Measurements from ENCODE around the gene DRICH1. TPM values are rescaled to one million over a fixed set of nuclear protein-coding genes. Genes with fewer than 3 reads are reported as not detected.
A peak's percentile ranks its signal among the peaks of the same experiment; 100 is the strongest.
"Not testable (repeated sequence)": the region's sequence is repeated elsewhere in the genome, so short reads cannot be mapped to it uniquely, and the experiment has no call there.

DRICH1 gene
- polyA plus RNA-seq, 2 of the 4 experiments (the other 2 are of a cell fraction): 0.58 to 0.85 TPM

DNA sequence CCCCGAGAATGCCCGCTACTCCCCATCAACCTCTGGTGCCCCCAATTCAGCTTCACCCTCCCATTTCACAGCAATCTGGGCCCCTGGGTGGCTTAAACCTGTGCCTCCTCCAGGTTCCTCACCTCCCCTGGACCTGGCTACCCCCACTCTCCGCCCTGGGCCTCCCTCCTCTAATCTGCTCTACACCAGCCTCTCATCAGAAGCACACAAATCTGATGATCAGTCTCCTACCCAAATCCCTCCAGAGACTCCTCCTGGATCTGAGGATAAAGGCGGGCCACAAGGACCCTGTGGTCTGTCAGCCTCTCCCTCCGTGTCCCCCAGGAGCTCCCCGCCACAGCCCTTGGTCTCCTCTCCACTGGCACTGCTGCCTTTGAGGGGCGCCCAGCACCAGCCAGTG, 28.9 kb downstream of the DRICH1 start:
- ATAC-seq: no peak
- CTCF ChIA-PET: interaction anchor here (0.6 kb wide), 1 partner anchor 246 kb away, joined by 3 read pairs; no protein-coding TSS in a partner anchor
- no peaks in the 10 kb centered on the region for H3K4me1 ChIP-seq
- DNase-seq (ENCODE audit: low read depth in 1 of 2, low spot score in 1 of 2): no peak
- H3K27ac ChIP-seq: no peak overlapping the region
- H3K4me3 ChIP-seq: no peak overlapping the region
- H3K4me2 ChIP-seq: no peak overlapping the region
- TF ChIP-seq CEBPB (IDR thresholded peaks at IDR 0.05) (no peak), SREBF2 (IDR thresholded peaks at IDR 0.05) (no peak), HOXA7 (CRISPR knock-in tag; IDR thresholded peaks at IDR 0.05) (no peak), EP300 (IDR thresholded peaks at IDR 0.05) (no peak), ZNF302 (CRISPR knock-in tag; IDR thresholded peaks at IDR 0.05) (no peak), KDM1A (IDR thresholded peaks at IDR 0.05; ENCODE audit: low read depth) (no peak), SMC3 (IDR thresholded peaks at IDR 0.05) (no peak), CBX2 (IDR thresholded peaks at IDR 0.05; ENCODE audit: borderline replicate concordance, low read depth) (no peak), MYC (IDR thresholded peaks at IDR 0.05; ENCODE audit: borderline replicate concordance, low read length) (no peak), MAZ (IDR thresholded peaks at IDR 0.05; ENCODE audit: borderline replicate concordance, low read depth, low read length) (no peak), CBX8 (IDR thresholded peaks at IDR 0.05) (no peak), MAFK (IDR thresholded peaks at IDR 0.05; ENCODE audit: partially characterized antibody) (no peak)
- TF ChIP-seq, protein P1, sequence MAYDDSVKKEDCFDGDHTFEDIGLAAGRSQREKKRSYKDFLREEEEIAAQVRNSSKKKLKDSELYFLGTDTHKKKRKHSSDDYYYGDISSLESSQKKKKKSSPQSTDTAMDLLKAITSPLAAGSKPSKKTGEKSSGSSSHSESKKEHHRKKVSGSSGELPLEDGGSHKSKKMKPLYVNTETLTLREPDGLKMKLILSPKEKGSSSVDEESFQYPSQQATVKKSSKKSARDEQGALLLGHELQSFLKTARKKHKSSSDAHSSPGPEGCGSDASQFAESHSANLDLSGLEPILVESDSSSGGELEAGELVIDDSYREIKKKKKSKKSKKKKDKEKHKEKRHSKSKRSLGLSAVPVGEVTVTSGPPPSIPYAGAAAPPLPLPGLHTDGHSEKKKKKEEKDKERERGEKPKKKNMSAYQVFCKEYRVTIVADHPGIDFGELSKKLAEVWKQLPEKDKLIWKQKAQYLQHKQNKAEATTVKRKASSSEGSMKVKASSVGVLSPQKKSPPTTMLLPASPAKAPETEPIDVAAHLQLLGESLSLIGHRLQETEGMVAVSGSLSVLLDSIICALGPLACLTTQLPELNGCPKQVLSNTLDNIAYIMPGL (CRISPR knock-in tag; IDR thresholded peaks at IDR 0.05; ENCODE audit: borderline replicate concordance): no peak
- TF ChIP-seq, protein P2, sequence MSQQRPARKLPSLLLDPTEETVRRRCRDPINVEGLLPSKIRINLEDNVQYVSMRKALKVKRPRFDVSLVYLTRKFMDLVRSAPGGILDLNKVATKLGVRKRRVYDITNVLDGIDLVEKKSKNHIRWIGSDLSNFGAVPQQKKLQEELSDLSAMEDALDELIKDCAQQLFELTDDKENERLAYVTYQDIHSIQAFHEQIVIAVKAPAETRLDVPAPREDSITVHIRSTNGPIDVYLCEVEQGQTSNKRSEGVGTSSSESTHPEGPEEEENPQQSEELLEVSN (IDR thresholded peaks at IDR 0.05; ENCODE audit: borderline replicate concordance, low read depth): no peak
- TF ChIP-seq, protein P3, sequence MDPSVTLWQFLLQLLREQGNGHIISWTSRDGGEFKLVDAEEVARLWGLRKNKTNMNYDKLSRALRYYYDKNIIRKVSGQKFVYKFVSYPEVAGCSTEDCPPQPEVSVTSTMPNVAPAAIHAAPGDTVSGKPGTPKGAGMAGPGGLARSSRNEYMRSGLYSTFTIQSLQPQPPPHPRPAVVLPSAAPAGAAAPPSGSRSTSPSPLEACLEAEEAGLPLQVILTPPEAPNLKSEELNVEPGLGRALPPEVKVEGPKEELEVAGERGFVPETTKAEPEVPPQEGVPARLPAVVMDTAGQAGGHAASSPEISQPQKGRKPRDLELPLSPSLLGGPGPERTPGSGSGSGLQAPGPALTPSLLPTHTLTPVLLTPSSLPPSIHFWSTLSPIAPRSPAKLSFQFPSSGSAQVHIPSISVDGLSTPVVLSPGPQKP (IDR thresholded peaks at IDR 0.05; ENCODE audit: low read depth, low read length): no peak
- no peaks in the 10 kb centered on the region for H3K9me3 ChIP-seq
- POLR2A ChIA-PET: no interaction called here
- FAIRE-seq: no peak
- WGBS (ENCODE audit: missing lambda C conversion rate): 64% methylated on average over 7 of the region's 7 CpGs

DNA sequence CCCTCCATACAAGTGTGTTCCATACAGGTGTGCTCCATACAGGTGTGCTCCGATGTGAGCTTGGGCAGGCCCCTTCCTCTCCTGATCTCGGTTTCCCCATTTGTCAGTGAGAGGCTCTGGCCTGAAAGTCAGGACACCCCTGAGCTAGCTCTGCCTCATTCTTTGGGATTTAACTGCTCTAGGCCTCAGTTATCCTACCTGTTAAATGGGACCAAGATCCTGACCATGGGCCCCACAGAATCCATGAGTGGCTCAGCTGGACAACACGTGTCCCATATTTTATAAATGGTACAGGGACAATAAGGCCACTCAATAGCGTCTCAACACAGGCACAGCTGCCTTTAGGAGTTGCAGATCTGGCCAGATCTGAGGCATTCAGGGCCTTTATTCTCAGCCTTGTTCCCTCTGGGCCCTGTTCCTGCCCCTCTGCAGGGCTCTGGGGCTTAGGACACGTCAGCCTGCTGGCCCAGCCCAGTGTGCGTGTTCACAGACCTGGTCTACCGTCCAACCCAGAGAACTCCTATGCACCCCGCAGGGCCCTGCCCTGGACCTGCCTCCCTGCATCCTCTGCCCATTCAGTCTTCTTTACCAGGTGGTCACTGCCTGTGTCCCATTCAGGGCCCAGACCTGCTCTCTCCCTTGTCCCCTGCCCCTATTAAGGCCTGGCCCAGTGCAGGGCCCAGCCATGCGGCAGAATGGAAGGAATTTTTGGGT, 33.2 kb downstream of the DRICH1 start:
- ATAC-seq (no peak), FAIRE-seq (no peak), DNase-seq (ENCODE audit: low read depth in 1 of 2, low spot score in 1 of 2) (no peak)
- no peaks in the 10 kb centered on the region for H3K4me1 ChIP-seq
- TF ChIP-seq TFCP2L1 (CRISPR knock-in tag; IDR thresholded peaks at IDR 0.05) (no peak), POLR2A (IDR thresholded peaks at IDR 0.05; ENCODE audit: low read length) (no peak), MAFK (IDR thresholded peaks at IDR 0.05; ENCODE audit: partially characterized antibody) (no peak), HOXB13 (CRISPR knock-in tag; IDR thresholded peaks at IDR 0.05; ENCODE audit: low read depth) (no peak), NFE2L2 (conservative IDR thresholded peaks at IDR 0.05; ENCODE audit: low read length) (no peak), HOXA7 (CRISPR knock-in tag; IDR thresholded peaks at IDR 0.05) (no peak), POLR2AphosphoS2 (conservative IDR thresholded peaks at IDR 0.05; ENCODE audit: low read length) (no peak), HOXB5 (CRISPR knock-in tag; IDR thresholded peaks at IDR 0.05) (no peak), SMC3 (IDR thresholded peaks at IDR 0.05) (no peak), CEBPB (IDR thresholded peaks at IDR 0.05) (no peak), RCOR1 (IDR thresholded peaks at IDR 0.05; ENCODE audit: low read depth, low read length) (no peak)
- TF ChIP-seq, protein P1 (CRISPR knock-in tag; IDR thresholded peaks at IDR 0.05; ENCODE audit: borderline replicate concordance): no peak
- TF ChIP-seq, protein P4, sequence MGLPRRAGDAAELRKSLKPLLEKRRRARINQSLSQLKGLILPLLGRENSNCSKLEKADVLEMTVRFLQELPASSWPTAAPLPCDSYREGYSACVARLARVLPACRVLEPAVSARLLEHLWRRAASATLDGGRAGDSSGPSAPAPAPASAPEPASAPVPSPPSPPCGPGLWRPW (IDR thresholded peaks at IDR 0.05): no peak
- TF ChIP-seq, protein P5, sequence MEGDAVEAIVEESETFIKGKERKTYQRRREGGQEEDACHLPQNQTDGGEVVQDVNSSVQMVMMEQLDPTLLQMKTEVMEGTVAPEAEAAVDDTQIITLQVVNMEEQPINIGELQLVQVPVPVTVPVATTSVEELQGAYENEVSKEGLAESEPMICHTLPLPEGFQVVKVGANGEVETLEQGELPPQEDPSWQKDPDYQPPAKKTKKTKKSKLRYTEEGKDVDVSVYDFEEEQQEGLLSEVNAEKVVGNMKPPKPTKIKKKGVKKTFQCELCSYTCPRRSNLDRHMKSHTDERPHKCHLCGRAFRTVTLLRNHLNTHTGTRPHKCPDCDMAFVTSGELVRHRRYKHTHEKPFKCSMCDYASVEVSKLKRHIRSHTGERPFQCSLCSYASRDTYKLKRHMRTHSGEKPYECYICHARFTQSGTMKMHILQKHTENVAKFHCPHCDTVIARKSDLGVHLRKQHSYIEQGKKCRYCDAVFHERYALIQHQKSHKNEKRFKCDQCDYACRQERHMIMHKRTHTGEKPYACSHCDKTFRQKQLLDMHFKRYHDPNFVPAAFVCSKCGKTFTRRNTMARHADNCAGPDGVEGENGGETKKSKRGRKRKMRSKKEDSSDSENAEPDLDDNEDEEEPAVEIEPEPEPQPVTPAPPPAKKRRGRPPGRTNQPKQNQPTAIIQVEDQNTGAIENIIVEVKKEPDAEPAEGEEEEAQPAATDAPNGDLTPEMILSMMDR (IDR thresholded peaks at IDR 0.05): no peak
- ChIA-PET CTCF (no interaction called here), POLR2A (no interaction called here)
- no peak overlapping the region for H3K4me2 ChIP-seq
- 82% methylated on average over 8 of the region's 9 CpGs for WGBS (ENCODE audit: missing lambda C conversion rate)
- no peak overlapping the region for H3K27ac ChIP-seq
- no peak overlapping the region for H3K4me3 ChIP-seq
- H3K9me3 ChIP-seq: no peaks in the 10 kb centered on the region

DNA sequence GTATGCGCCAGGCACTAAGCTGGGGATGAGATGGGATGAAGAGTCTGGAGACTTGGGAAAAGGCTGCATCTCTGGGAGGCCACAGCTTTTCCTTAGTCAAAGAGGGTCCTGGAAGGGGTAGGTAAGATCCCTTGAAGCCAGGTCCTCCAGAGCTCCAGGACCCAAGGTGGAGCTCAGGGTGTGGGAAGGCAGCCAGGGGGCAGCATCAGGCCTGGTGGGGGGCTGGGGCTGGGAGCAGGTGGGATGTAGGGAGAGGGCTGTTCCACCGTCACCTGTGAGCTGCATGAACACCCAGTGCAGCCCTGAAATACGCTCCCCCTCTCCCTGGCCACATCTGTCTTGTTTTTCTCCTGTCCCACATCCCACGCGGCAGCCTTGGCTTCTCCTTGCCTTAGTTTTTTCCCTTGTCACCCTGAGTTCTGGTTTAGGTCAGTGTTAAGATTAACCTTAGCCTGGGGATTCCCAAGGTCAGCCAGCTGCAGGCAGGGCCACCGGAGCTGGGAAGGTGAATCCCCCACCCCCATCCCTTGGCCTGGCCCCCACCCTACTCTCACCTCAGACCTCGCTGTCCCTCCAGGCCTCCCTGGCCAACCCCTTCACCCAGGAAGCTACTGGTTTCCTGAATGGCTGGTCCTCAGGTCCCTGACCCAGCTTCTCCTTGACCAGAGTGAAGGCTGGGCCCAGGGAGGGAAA, 34.4 kb downstream of the DRICH1 start:
- CTCF ChIA-PET: interaction anchor here (0.6 kb wide), 1 partner anchor 307 kb away, joined by 3 read pairs; no protein-coding TSS in a partner anchor
- 82% methylated on average over 4 of the region's 7 CpGs for WGBS (ENCODE audit: missing lambda C conversion rate)

More for the DNA sequence above, 34.4 kb downstream of the DRICH1 start:
- H3K4me2 ChIP-seq; FAIRE-seq; DNase-seq (ENCODE audit: low read depth in 1 of 2, low spot score in 1 of 2); H3K4me3 ChIP-seq; H3K9me3 ChIP-seq; H3K27ac ChIP-seq; POLR2A ChIA-PET; H3K4me1 ChIP-seq: not testable (repeated sequence)
- ATAC-seq: peak in 1 of 2 experiments; percentile 45; a peak in 3 of 6 replicates
